Fibroblast of pulmonary artery (primary cell): ENCODE data around the gene PTPRG.

Experiments used
- DNase-seq: peaks from one replicate; pipeline ENCODE4 v3.0.0-alpha.2; 2010; ENCODE audit warnings: low read depth
- H3K4me3 ChIP-seq: replicated peaks from 2 replicates; pipeline ENCODE4 v1.5.1; 2011; ENCODE audit warnings: low read depth, mild to moderate bottlenecking, control low read depth, low read length, moderate library complexity
- CTCF ChIP-seq: IDR thresholded peaks from 2 replicates; pipeline ENCODE4 v1.5.1; 2011; ENCODE audit warnings: mild to moderate bottlenecking, control low read depth, low read length, inconsistent platforms; ENCODE audit errors: missing control alignments

PTPRG gene

GRCh38 chr3:62171789-62172188 lies 610.4 kb downstream of the PTPRG start:
- H3K4me3 ChIP-seq, result no peak overlapping the region
- no peak for TF ChIP-seq CTCF
- DNase-seq, result no peak

GRCh38 chr3:62172199-62172598 lies 610.8 kb downstream of the PTPRG start:
- DNase-seq, result no peak
- H3K4me3 ChIP-seq, result no peak overlapping the region
- TF ChIP-seq CTCF, result no peak

GRCh38 chr3:62173939-62174515 lies 612.7 kb downstream of the PTPRG start:
- no peak for DNase-seq
- H3K4me3 ChIP-seq, result no peak overlapping the region
- TF ChIP-seq CTCF, result no peak

GRCh38 chr3:62175161-62175560 lies 613.8 kb downstream of the PTPRG start:
- TF ChIP-seq CTCF, result no peak
- H3K4me3 ChIP-seq, result no peak overlapping the region
- DNase-seq, result no peak

GRCh38 chr3:62178032-62178431 lies 616.7 kb downstream of the PTPRG start:
- DNase-seq, result no peak
- TF ChIP-seq CTCF, result no peak
- no peak overlapping the region for H3K4me3 ChIP-seq

GRCh38 chr3:62178739-62179600 lies 617.6 kb downstream of the PTPRG start:
- H3K4me3 ChIP-seq, result no peak overlapping the region
- TF ChIP-seq CTCF, result no peak
- no peak for DNase-seq

- H3K4me3 ChIP-seq, result no peak overlapping the region
- DNase-seq, result no peak
- TF ChIP-seq CTCF, result no peak
Measured at GRCh38 chr3:62180514-62180913, 619.1 kb downstream of the PTPRG start.
